KOPT-K1 (cell line): ENCODE data around the gene CYTH1.
A peak's percentile ranks its signal among the peaks of the same experiment; 100 is the strongest.

ENCODE experiments used
- H3K27ac ChIP-seq: fragments of 200-600 bp; sonication (generic); 2 replicates; pipeline ENCODE4 v1.5.1; 2016; ENCODE audit warnings: antibody characterized with exemption, mild to moderate bottlenecking, low read depth, low read length; ENCODE audit not compliant: poor library complexity, severe bottlenecking
- H3K36me3 ChIP-seq: fragments of 200-600 bp; sonication (generic); 2 replicates; pipeline ENCODE4 v1.5.1; 2017; ENCODE audit warnings: antibody characterized with exemption, mild to moderate bottlenecking, low read length, moderate library complexity; ENCODE audit not compliant: insufficient read depth
- H3K9me3 ChIP-seq: fragments of 200-600 bp; sonication (generic); 2 replicates; pipeline ENCODE4 v1.5.1; 2017; ENCODE audit warnings: antibody characterized with exemption, low read length, mild to moderate bottlenecking; ENCODE audit not compliant: insufficient read depth, poor library complexity, severe bottlenecking

The CYTH1 gene

GRCh38 chr17:78746263-78746948 lies 35.7 kb downstream of the CYTH1 start:
- H3K36me3 ChIP-seq, result no peaks in the 10 kb centered on the region
- H3K9me3 ChIP-seq, result no peaks in the 10 kb centered on the region
- H3K27ac ChIP-seq, result peak overlapping the region; percentile 28

DNA sequence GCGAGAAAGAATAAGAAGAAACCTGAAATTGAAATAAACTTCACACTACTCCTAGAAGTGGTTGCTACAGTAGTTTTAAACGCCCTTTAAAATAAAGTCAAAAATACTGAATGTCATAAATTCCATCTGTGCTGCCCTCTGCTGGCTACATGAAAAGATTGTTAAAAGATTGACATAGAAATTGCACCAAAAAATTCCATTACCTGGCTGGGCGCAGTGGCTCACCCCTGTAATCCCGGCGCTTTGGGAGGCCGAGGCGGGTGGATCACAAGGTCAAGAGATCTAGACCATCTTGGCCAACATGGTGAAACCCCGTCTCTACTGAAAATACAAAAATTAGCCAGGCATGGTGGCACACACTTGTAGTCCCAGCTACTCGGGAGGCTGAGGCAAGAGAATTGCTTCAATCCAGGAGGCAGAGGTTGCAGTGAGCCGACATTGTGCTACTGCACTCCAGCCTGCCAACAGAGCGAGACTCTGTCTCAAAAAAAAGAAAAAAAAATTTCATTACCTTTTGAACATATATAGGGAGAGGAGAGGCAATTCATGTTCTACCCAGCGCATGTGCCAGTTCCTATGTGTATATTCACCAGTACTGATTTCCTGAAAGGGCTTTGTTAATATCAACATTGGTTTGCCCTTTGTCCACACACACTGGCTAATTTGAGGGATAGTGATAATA lies 36.5 kb downstream of the CYTH1 start:
- Histone ChIP-seq H3K9me3 (no peaks in the 10 kb centered on the region), H3K27ac (peak overlapping the region; percentile 58), H3K36me3 (no peaks in the 10 kb centered on the region)

DNA sequence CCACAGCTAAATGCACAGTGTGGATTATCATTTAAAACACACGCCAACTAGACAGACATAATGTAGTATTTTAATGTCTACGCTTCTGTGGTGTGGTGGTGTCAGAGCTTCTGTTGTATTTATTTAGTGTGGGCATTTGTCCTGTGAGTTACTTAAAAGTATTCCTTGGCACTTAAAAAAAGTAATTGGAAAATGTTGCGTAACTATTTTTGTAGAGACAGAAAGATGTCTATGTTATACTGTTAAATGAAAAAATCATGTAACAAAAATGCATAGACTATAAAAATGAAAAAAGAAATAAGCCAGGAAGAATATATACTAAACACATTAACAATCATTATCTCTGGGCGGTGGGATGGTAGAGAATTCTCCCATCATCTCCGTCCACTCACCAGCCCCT lies 39.2 kb downstream of the CYTH1 start:
- Histone ChIP-seq H3K27ac (peak overlapping the region; percentile 58), H3K36me3 (no peaks in the 10 kb centered on the region), H3K9me3 (no peaks in the 10 kb centered on the region)

- Histone ChIP-seq H3K36me3 (no peaks in the 10 kb centered on the region), H3K9me3 (no peaks in the 10 kb centered on the region), H3K27ac (peak overlapping the region; percentile 64)
These were observed 40.3 kb downstream of the CYTH1 start for GRCh38 chr17:78741644-78742284.

GRCh38 chr17:78739331-78739931 lies 42.6 kb downstream of the CYTH1 start:
- H3K36me3 ChIP-seq, result no peaks in the 10 kb centered on the region
- H3K27ac ChIP-seq, result peak overlapping the region; percentile 68
- H3K9me3 ChIP-seq, result no peaks in the 10 kb centered on the region

DNA sequence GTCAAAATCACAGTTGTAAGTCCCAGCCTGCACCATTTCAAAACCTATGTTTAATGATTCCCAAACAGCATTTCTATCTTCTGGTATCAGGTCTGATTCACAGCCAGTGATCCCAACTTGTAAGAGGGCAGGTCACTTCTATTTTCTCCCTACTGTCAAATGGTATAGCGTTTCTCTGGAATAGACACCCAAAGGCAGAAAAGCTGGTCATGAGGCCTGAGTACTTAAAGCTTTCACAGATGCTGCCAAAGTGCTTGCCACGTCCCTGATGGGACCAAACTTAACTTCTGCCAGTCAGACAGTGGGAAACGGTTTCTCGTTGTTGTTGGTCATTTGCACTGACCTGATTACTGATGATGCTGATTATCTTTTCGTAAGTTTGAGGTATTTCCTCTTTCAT lies 43.4 kb downstream of the CYTH1 start:
- no peaks in the 10 kb centered on the region for H3K9me3 ChIP-seq
- H3K27ac ChIP-seq, result peak overlapping the region; percentile 68
- H3K36me3 ChIP-seq, result no peaks in the 10 kb centered on the region

DNA sequence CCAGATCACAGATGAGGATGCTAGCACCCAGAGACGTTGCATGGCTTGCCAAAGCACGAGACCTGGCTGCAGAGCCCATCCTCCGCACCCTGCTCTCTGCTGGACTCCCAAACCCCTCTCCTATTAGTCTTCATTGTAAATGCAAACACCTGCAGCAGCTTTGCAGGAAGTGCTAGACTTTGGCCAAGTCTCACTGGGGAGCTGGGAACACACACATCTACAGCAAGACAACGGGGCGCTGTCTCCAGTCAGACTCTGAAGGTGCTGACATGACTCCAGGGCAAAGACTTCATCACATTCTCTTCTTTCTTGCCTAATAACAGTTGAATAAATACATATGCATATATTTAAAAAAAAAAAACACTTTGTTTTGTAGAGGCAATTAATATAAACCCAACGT lies 43.8 kb downstream of the CYTH1 start:
- Histone ChIP-seq H3K9me3 (no peaks in the 10 kb centered on the region), H3K27ac (peak overlapping the region; percentile 68), H3K36me3 (no peaks in the 10 kb centered on the region)

GRCh38 chr17:78737332-78737731 lies 44.7 kb downstream of the CYTH1 start:
- Histone ChIP-seq H3K27ac (peak overlapping the region; percentile 84), H3K9me3 (no peaks in the 10 kb centered on the region), H3K36me3 (no peaks in the 10 kb centered on the region)

DNA sequence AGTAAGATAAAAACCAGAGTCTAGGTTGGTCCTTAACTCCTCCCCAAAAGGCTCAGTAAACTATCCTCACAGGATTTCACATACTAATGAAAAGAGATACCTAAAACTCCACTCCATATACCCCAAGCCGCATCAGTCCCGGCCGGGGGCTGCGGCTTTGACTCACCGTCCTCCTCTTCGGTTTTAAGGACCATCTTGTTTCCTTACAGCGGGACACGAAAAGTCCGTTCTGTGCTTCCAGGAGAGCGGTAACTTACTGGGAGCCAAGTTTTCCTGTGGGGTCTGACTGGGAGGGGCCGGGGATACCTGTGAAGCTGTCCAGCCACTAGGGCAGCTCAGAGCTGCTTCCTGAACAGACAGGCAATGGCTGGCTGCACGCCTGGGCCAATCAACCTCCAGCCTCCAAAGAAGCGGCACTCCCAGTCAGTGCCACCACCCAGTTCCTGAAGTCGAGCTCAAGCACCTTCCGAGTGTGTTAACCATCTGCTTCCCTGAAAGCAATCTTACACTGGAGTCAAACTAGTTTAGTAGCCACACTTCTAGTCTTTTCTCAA lies 45.5 kb downstream of the CYTH1 start:
- peak overlapping the region; percentile 84 for H3K27ac ChIP-seq
- H3K36me3 ChIP-seq, result no peaks in the 10 kb centered on the region
- no peaks in the 10 kb centered on the region for H3K9me3 ChIP-seq

GRCh38 chr17:78735832-78736525 lies 46.1 kb downstream of the CYTH1 start:
- Histone ChIP-seq H3K9me3 (no peaks in the 10 kb centered on the region), H3K36me3 (no peaks in the 10 kb centered on the region), H3K27ac (peak overlapping the region; percentile 84)

- H3K36me3 ChIP-seq, result no peaks in the 10 kb centered on the region
- peak overlapping the region; percentile 84 for H3K27ac ChIP-seq
- no peaks in the 10 kb centered on the region for H3K9me3 ChIP-seq
These were observed 47.1 kb downstream of the CYTH1 start for GRCh38 chr17:78734793-78735641.

DNA sequence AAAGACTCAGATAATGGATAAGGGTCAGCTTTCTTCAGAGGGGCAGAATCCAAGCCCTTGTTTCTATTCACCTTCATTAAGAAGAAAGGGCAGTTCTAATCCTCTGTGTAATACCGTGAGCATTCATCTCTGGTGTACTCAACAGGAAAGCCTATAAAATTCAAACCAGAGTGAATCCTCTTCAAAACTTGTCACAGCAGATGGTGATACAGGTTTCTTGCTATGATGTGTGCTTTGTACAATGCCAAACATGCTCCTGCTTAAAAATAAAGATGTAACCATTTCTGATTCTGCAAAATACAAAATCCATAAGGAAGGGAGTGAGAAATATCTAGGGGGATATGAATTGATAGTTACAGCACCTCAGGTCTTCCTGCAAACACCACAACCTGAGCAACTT lies 49.7 kb downstream of the CYTH1 start:
- 0 out of 2 replicates have a peak, but pooled peaks cover 5% of the 10 kb centered on the region for H3K36me3 ChIP-seq
- peak overlapping the region; percentile 48 for H3K27ac ChIP-seq

DNA sequence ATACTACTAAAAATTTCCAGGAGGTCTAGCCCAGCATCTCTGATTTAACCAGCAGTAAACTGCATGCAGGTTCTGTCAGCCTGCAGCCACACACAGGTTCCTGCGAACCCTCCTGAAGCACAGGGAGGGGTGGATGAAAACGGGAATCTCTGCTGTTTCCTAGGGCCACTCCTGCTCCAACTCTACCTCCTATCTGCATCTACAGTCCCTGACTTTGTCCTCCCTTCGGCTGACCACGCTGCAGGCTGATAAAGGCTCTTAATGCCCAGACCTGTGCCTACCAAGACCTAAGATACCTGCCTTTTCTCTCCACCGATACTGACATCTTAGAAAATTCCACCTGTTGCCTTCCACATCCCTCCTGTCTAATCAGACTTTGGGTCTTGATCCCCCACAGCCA lies 50.2 kb downstream of the CYTH1 start:
- H3K9me3 ChIP-seq, result no peaks in the 10 kb centered on the region
- H3K36me3 ChIP-seq, result 0 out of 2 replicates have a peak, but pooled peaks cover 5% of the 10 kb centered on the region
- peak overlapping the region; percentile 48 for H3K27ac ChIP-seq

More for the DNA sequence above, 49.7 kb downstream of the CYTH1 start:
- no peaks in the 10 kb centered on the region for H3K9me3 ChIP-seq

- peak overlapping the region; percentile 99 for H3K27ac ChIP-seq
- H3K9me3 ChIP-seq, result no peaks in the 10 kb centered on the region
- 0 out of 2 replicates have a peak, but pooled peaks cover 5% of the 10 kb centered on the region for H3K36me3 ChIP-seq
These were observed 52.4 kb downstream of the CYTH1 start for GRCh38 chr17:78729641-78730040.
